ENCODE results near the gene ZNF507. TPM values are rescaled to one million over a fixed set of nuclear protein-coding genes. Genes with fewer than 3 reads are reported as not detected.

The ZNF507 gene
- total RNA-seq, 1 donor from 2014 or later, result 6.4 TPM

- H3K4me1 ChIP-seq, result no peaks in the 10 kb centered on the region
- no peak overlapping the region for H3K27ac ChIP-seq
- intact Hi-C loops (cut with DNase I), result no loop called here
- H3K9me3 ChIP-seq, result no peaks in the 10 kb centered on the region
- no peak overlapping the region for H3K4me3 ChIP-seq
- TF ChIP-seq CTCF (IDR thresholded peaks at IDR 0.05), result no peak
- H3K27me3 ChIP-seq, result no peaks in the 10 kb centered on the region
- DNase-seq (ENCODE audit: low spot score in 2 of 2), result no peak
- H3K36me3 ChIP-seq, result no peaks in the 10 kb centered on the region
Observed at GRCh38 chr19:32317086-32317485, 28.3 kb upstream of the ZNF507 start.

- Histone ChIP-seq H3K9me3 (no peaks in the 10 kb centered on the region), H3K36me3 (no peaks in the 10 kb centered on the region), H3K4me3 (no peak overlapping the region), H3K27ac (no peak overlapping the region), H3K27me3 (no peaks in the 10 kb centered on the region), H3K4me1 (no peaks in the 10 kb centered on the region)
- intact Hi-C loops (cut with DNase I), result no loop called here
- TF ChIP-seq CTCF (IDR thresholded peaks at IDR 0.05), result peak in 1 of 3 experiments; percentile 36
- no peak for DNase-seq (ENCODE audit: low spot score in 2 of 2)
Observed at GRCh38 chr19:32318884-32319520, 26.4 kb upstream of the ZNF507 start.

- TF ChIP-seq CTCF (IDR thresholded peaks at IDR 0.05), result no peak
- intact Hi-C loops (cut with DNase I), result no loop called here
- Histone ChIP-seq H3K27me3 (no peaks in the 10 kb centered on the region), H3K36me3 (no peaks in the 10 kb centered on the region), H3K4me1 (no peaks in the 10 kb centered on the region), H3K4me3 (no peak overlapping the region), H3K9me3 (no peaks in the 10 kb centered on the region), H3K27ac (no peak overlapping the region)
- no peak for DNase-seq (ENCODE audit: low spot score in 2 of 2)
Observed at GRCh38 chr19:32322541-32322940, 22.9 kb upstream of the ZNF507 start.

GRCh38 chr19:32324631-32325285 is 20.7 kb upstream of the ZNF507 start:
- H3K27me3 ChIP-seq, result no peaks in the 10 kb centered on the region
- no peak for TF ChIP-seq CTCF (IDR thresholded peaks at IDR 0.05)
- no peak overlapping the region for H3K27ac ChIP-seq
- H3K4me1 ChIP-seq, result no peaks in the 10 kb centered on the region
- H3K36me3 ChIP-seq, result no peaks in the 10 kb centered on the region
- intact Hi-C loops (cut with DNase I), result no loop called here
- DNase-seq (ENCODE audit: low spot score in 2 of 2), result no peak
- H3K4me3 ChIP-seq, result no peak overlapping the region
- no peaks in the 10 kb centered on the region for H3K9me3 ChIP-seq

GRCh38 chr19:32330213-32330857 is 15.1 kb upstream of the ZNF507 start:
- Histone ChIP-seq H3K4me1 (no peaks in the 10 kb centered on the region), H3K27me3 (no peaks in the 10 kb centered on the region), H3K36me3 (no peaks in the 10 kb centered on the region), H3K9me3 (no peaks in the 10 kb centered on the region), H3K4me3 (no peak overlapping the region), H3K27ac (no peak overlapping the region)
- TF ChIP-seq CTCF (IDR thresholded peaks at IDR 0.05), result no peak
- intact Hi-C loops (cut with DNase I), result loop anchor here (10.0 kb wide), 1 partner anchor 134 kb away; no protein-coding TSS in a partner anchor
- no peak for DNase-seq (ENCODE audit: low spot score in 2 of 2)

Data from ascending aorta (tissue), 2 donors.